Endothelial cell of hepatic sinusoid (primary cell): Measurements from ENCODE around the gene NEURL3.

Source experiments
- in situ Hi-C: cut with HindIII; loops from 2 replicates; pipeline ENCODE4 v1.10.0; 2017; ENCODE audit warnings: low sequenced_read_pairs

NEURL3 gene

GRCh38 chr2:96528006-96528699 lies 23.0 kb upstream of the NEURL3 start:
- in situ Hi-C loops: loop anchor here (5.0 kb wide), 1 partner anchor 121 kb away; no protein-coding TSS in a partner anchor

- in situ Hi-C loops: loop anchor here (5.0 kb wide), 1 partner anchor 120 kb away; no protein-coding TSS in a partner anchor
Observed at GRCh38 chr2:96527286-96528005, 22.3 kb upstream of the NEURL3 start.

GRCh38 chr2:96526615-96527285 lies 21.6 kb upstream of the NEURL3 start:
- in situ Hi-C loops: loop anchor here (5.0 kb wide), 1 partner anchor 119 kb away; no protein-coding TSS in a partner anchor

- in situ Hi-C loops: loop anchor here (5.0 kb wide), 1 partner anchor 119 kb away; no protein-coding TSS in a partner anchor
Observed at GRCh38 chr2:96526101-96526591, 21.0 kb upstream of the NEURL3 start.

- in situ Hi-C loops: loop anchor here (5.0 kb wide), 1 partner anchor 118 kb away; no protein-coding TSS in a partner anchor
Observed at GRCh38 chr2:96525211-96525507, 20.0 kb upstream of the NEURL3 start.

GRCh38 chr2:96524482-96525210 lies 19.5 kb upstream of the NEURL3 start:
- in situ Hi-C loops: loop anchor here (5.0 kb wide), 1 partner anchor 117 kb away; no protein-coding TSS in a partner anchor

- in situ Hi-C loops: no loop called here
Observed at GRCh38 chr2:96523659-96524481, 18.7 kb upstream of the NEURL3 start.

GRCh38 chr2:96522304-96523203 lies 17.4 kb upstream of the NEURL3 start:
- in situ Hi-C loops: no loop called here

- in situ Hi-C loops: no loop called here
Observed at GRCh38 chr2:96521219-96521618, 16.1 kb upstream of the NEURL3 start.

GRCh38 chr2:96520697-96521096 lies 15.5 kb upstream of the NEURL3 start:
- in situ Hi-C loops: no loop called here

GRCh38 chr2:96520231-96520630 lies 15.1 kb upstream of the NEURL3 start:
- in situ Hi-C loops: no loop called here

- in situ Hi-C loops: no loop called here
Observed at GRCh38 chr2:96517079-96517478, 11.9 kb upstream of the NEURL3 start.

- in situ Hi-C loops: loop anchor here (5.0 kb wide), 1 partner anchor 77 kb away; no protein-coding TSS in a partner anchor
Observed at GRCh38 chr2:96514521-96514920, 9.4 kb upstream of the NEURL3 start.

- in situ Hi-C loops: loop anchor here (5.0 kb wide), 1 partner anchor 75 kb away; no protein-coding TSS in a partner anchor
Observed at GRCh38 chr2:96512341-96512740, 7.2 kb upstream of the NEURL3 start.

GRCh38 chr2:96511851-96512250 lies 6.7 kb upstream of the NEURL3 start:
- in situ Hi-C loops: loop anchor here (5.0 kb wide), 1 partner anchor 75 kb away; no protein-coding TSS in a partner anchor

- in situ Hi-C loops: loop anchor here (5.0 kb wide), 1 partner anchor 74 kb away; no protein-coding TSS in a partner anchor
Observed at GRCh38 chr2:96510931-96511595, 5.9 kb upstream of the NEURL3 start.

GRCh38 chr2:96509847-96510230 lies 4.7 kb upstream of the NEURL3 start:
- in situ Hi-C loops: loop anchor here (5.0 kb wide), 1 partner anchor 73 kb away; no protein-coding TSS in a partner anchor
